HG02623 (cell line): Measurements from ENCODE around the gene SLC16A6.
A peak's percentile ranks its signal among the peaks of the same experiment; 100 is the strongest.
"Not testable (repeated sequence)": the region's sequence is repeated elsewhere in the genome, so short reads cannot be mapped to it uniquely, and the experiment has no call there.

Experiments
- ATAC-seq: cut with Tn5 transposase; IDR thresholded peaks from one replicate; pipeline ENCODE4 v1.9.1; 2021; ENCODE audit warnings: moderate library complexity; ENCODE audit not compliant: unreplicated experiment

The SLC16A6 gene

GRCh38 chr17:68290955-68291835 lies at the start of gene SLC16A6, which contains the start of gene ARSG:
SLC16A6 (minus strand) TSS chr17:68291127; CDS start chr17:68278320, 12,807 bp downstream.
ARSG (plus strand) TSS chr17:68291495; CDS start chr17:68307494, 15,999 bp downstream.
- ATAC-seq: peak; percentile 42

GRCh38 chr17:68334393-68334792 lies 43.5 kb upstream of the SLC16A6 start:
- ATAC-seq: no peak

- not testable (repeated sequence) for ATAC-seq
These were observed 41.0 kb upstream of the SLC16A6 start for GRCh38 chr17:68331932-68332331.

- ATAC-seq: no peak
These were observed 38.4 kb upstream of the SLC16A6 start for GRCh38 chr17:68329331-68329730.

- no peak for ATAC-seq
These were observed 37.7 kb upstream of the SLC16A6 start for GRCh38 chr17:68328676-68329075.

- ATAC-seq: no peak
These were observed 37.1 kb upstream of the SLC16A6 start for GRCh38 chr17:68327823-68328557.

GRCh38 chr17:68326681-68327080 lies 35.8 kb upstream of the SLC16A6 start:
- ATAC-seq: no peak

- no peak for ATAC-seq
These were observed 35.0 kb upstream of the SLC16A6 start for GRCh38 chr17:68325961-68326360.

GRCh38 chr17:68324654-68325336 lies 33.9 kb upstream of the SLC16A6 start:
- ATAC-seq: no peak

- no peak for ATAC-seq
These were observed 33.2 kb upstream of the SLC16A6 start for GRCh38 chr17:68324114-68324513.

- ATAC-seq: no peak
These were observed 31.7 kb upstream of the SLC16A6 start for GRCh38 chr17:68322630-68323029.

GRCh38 chr17:68321556-68321954 lies 30.6 kb upstream of the SLC16A6 start:
- no peak for ATAC-seq

GRCh38 chr17:68320943-68321555 lies 30.1 kb upstream of the SLC16A6 start:
- no peak for ATAC-seq

- ATAC-seq: no peak
These were observed 29.5 kb upstream of the SLC16A6 start for GRCh38 chr17:68320311-68320865.

GRCh38 chr17:68319410-68320162 lies 28.7 kb upstream of the SLC16A6 start:
- no peak for ATAC-seq

GRCh38 chr17:68318103-68318991 lies 27.4 kb upstream of the SLC16A6 start:
- ATAC-seq: no peak

- ATAC-seq: no peak
These were observed 26.5 kb upstream of the SLC16A6 start for GRCh38 chr17:68317458-68317857.

GRCh38 chr17:68315930-68316329 lies 25.0 kb upstream of the SLC16A6 start:
- ATAC-seq: no peak
